Body of pancreas (tissue), 4 donors: Measurements from ENCODE around the gene LRRC47.
"Not testable (repeated sequence)": the region's sequence is repeated elsewhere in the genome, so short reads cannot be mapped to it uniquely, and the experiment has no call there.

ENCODE experiments used
- POLR2A ChIP-seq, 3 donors: fragments of 450-650 bp; IDR thresholded peaks; one replicate each; pipeline ENCODE4 v1.6.1; 2016; ENCODE audit warnings: antibody characterized with exemption in 3 of 3, mild to moderate bottlenecking in 2 of 3
- TF ChIP-seq, protein P1 (sequence below), 7 experiments: fragments of 450-650 bp in 4 of 7; fragments of 200-600 bp in 3 of 7; sonication (generic) in 3 of 7; IDR thresholded peaks; one replicate each; pipeline ENCODE4 v1.5.1; 2016 to 2019; ENCODE audit warnings: antibody characterized with exemption in 7 of 7

DNA sequence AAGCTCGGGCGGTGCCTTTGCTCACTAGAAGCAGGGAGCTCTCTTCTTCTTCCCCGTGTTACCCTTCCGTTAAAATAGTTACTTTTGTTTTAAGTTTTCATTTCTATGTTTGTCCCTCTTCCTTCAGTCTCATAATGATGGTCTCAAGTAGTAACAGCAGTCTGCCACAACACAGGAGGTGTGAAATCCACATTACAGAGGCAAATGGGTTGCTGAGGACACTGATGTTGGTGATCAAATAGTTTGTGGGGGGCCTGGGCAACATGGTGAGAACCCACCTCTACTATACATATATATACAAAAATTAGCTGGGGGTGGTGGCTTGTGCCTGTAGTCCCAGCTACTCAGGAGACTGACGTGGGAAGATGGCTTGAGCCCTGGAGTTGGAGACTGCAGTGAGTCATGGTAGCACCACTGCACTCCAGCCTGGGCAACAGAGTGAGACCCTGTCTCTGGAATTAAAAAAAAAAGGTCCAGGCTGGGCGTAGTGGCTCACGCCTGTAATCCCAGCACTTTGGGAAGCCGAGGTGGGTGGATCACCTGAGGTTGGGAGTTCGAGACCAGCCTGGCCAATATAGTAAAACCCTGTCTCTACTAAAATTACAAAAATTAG is 14.0 kb upstream of the LRRC47 start:
- TF ChIP-seq, protein P1, sequence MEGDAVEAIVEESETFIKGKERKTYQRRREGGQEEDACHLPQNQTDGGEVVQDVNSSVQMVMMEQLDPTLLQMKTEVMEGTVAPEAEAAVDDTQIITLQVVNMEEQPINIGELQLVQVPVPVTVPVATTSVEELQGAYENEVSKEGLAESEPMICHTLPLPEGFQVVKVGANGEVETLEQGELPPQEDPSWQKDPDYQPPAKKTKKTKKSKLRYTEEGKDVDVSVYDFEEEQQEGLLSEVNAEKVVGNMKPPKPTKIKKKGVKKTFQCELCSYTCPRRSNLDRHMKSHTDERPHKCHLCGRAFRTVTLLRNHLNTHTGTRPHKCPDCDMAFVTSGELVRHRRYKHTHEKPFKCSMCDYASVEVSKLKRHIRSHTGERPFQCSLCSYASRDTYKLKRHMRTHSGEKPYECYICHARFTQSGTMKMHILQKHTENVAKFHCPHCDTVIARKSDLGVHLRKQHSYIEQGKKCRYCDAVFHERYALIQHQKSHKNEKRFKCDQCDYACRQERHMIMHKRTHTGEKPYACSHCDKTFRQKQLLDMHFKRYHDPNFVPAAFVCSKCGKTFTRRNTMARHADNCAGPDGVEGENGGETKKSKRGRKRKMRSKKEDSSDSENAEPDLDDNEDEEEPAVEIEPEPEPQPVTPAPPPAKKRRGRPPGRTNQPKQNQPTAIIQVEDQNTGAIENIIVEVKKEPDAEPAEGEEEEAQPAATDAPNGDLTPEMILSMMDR (IDR thresholded peaks at IDR 0.05), result not testable (repeated sequence)
- TF ChIP-seq POLR2A (IDR thresholded peaks at IDR 0.05), result not testable (repeated sequence)
